ENCODE data around the gene FBXO34. TPM values are rescaled to one million over a fixed set of nuclear protein-coding genes. Genes with fewer than 3 reads are reported as not detected.

Gene FBXO34
- total RNA-seq, 1 experiment from 2014 or later = 18.8 TPM

GRCh38 chr14:55314449-55314848 lies 43.2 kb downstream of the FBXO34 start:
- H3K4me1 ChIP-seq (ENCODE audit: control insufficient read depth, insufficient read depth, low read length) = no peaks in the 10 kb centered on the region
- no peaks in the 10 kb centered on the region for H3K9me3 ChIP-seq (ENCODE audit: control insufficient read depth, insufficient read depth, low read depth, low read length)
- H3K27me3 ChIP-seq (ENCODE audit: control insufficient read depth, insufficient read depth, low read length) = no peaks in the 10 kb centered on the region
- H3K4me3 ChIP-seq (ENCODE audit: low read depth in 2 of 2, low read length in 2 of 2) = no peak overlapping the region
- ChIA-PET POLR2A (interaction anchor here (0.6 kb wide), 1 partner anchor 153 kb away, joined by 8 read pairs; no protein-coding TSS in a partner anchor), CTCF (no interaction called here)
- no peaks in the 10 kb centered on the region; the same call in 1 of the 2 replicates for H3K36me3 ChIP-seq (ENCODE audit: control insufficient read depth, insufficient read depth, low read length)
- DNase-seq (ENCODE audit: low read depth, low spot score) = no peak
- H3K27ac ChIP-seq (ENCODE audit: low read length) = no peak overlapping the region
- intact Hi-C loops (cut with micrococcal nuclease; ENCODE audit: unreplicated experiment) = no loop called here
- in situ Hi-C loops (cut with HindIII; ENCODE audit: low pct_unique_long_range_greater_than_20kb, low sequenced_read_pairs) = no loop called here
- no TSS peak for BruUV-seq (replicated peaks)
- no peak for ATAC-seq
- TF ChIP-seq CTCF (IDR thresholded peaks at IDR 0.05) (no peak), TCF7L2 (IDR thresholded peaks at IDR 0.05; ENCODE audit: low read depth, low read length) (no peak), REST (IDR thresholded peaks at IDR 0.05; ENCODE audit: insufficient read depth in 1 of 2, low read depth in 2 of 2, low read length in 1 of 2) (no peak), POLR2AphosphoS5 (IDR thresholded peaks at IDR 0.05; ENCODE audit: low read depth, low read length) (no peak), SIN3A (IDR thresholded peaks at IDR 0.05; ENCODE audit: borderline replicate concordance, insufficient read depth, low read depth, low read length) (no peak)

- no peak for TF ChIP-seq CTCF (IDR thresholded peaks at IDR 0.05)
- TF ChIP-seq REST (IDR thresholded peaks at IDR 0.05; ENCODE audit: insufficient read depth in 1 of 2, low read depth in 2 of 2, low read length in 1 of 2) = no peak
- no peak for TF ChIP-seq TCF7L2 (IDR thresholded peaks at IDR 0.05; ENCODE audit: low read depth, low read length)
- TF ChIP-seq SIN3A (IDR thresholded peaks at IDR 0.05; ENCODE audit: borderline replicate concordance, insufficient read depth, low read depth, low read length) = no peak
- no peak for TF ChIP-seq POLR2AphosphoS5 (IDR thresholded peaks at IDR 0.05; ENCODE audit: low read depth, low read length)
- intact Hi-C loops (cut with micrococcal nuclease; ENCODE audit: unreplicated experiment) = no loop called here
- CTCF ChIA-PET = no interaction called here
- no peaks in the 10 kb centered on the region for H3K27me3 ChIP-seq (ENCODE audit: control insufficient read depth, insufficient read depth, low read length)
- POLR2A ChIA-PET = interaction anchor here (0.6 kb wide), 1 partner anchor 23 kb away, joined by 4 read pairs; no protein-coding TSS in a partner anchor
- H3K9me3 ChIP-seq (ENCODE audit: control insufficient read depth, insufficient read depth, low read depth, low read length) = no peaks in the 10 kb centered on the region
- DNase-seq (ENCODE audit: low read depth, low spot score) = no peak
- in situ Hi-C loops (cut with HindIII; ENCODE audit: low pct_unique_long_range_greater_than_20kb, low sequenced_read_pairs) = no loop called here
- BruUV-seq (replicated peaks) = no TSS peak
- no peaks in the 10 kb centered on the region for H3K4me1 ChIP-seq (ENCODE audit: control insufficient read depth, insufficient read depth, low read length)
- H3K36me3 ChIP-seq (ENCODE audit: control insufficient read depth, insufficient read depth, low read length) = no peaks in the 10 kb centered on the region; the same call in 1 of the 2 replicates
- H3K27ac ChIP-seq (ENCODE audit: low read length) = no peak overlapping the region
- ATAC-seq = no peak
- no peak overlapping the region for H3K4me3 ChIP-seq (ENCODE audit: low read depth in 2 of 2, low read length in 2 of 2)
Observed at GRCh38 chr14:55316564-55316963, 45.3 kb downstream of the FBXO34 start.

All from Panc1 (cell line).